CD8-positive, alpha-beta memory T cell (primary cell): ENCODE data around the gene PTOV1. TPM values are rescaled to one million over a fixed set of nuclear protein-coding genes. Genes with fewer than 3 reads are reported as not detected.
A peak's percentile ranks its signal among the peaks of the same experiment; 100 is the strongest.

ENCODE experiments used
- CTCF ChIA-PET: fragments of 350-600 bp; sonication (Branson Sonifier 250); formaldehyde crosslinking; loops from one replicate; lab custom pipeline; 2021; ENCODE audit warnings: antibody characterized with exemption; lab: Charles Lee
- POLR2A ChIA-PET: fragments of 350-600 bp; sonication (Branson Sonifier 250); formaldehyde crosslinking; loops from one replicate; lab custom pipeline; 2021; ENCODE audit warnings: antibody characterized with exemption; lab: Charles Lee
- DNase-seq, 5 donors: peaks; one replicate each; pipeline versions ENCODE4 v3.0.0 to v3.0.0-alpha.2; 2020 to 2022; ENCODE audit warnings: mixed read lengths in 1 of 5
- H3K27ac ChIP-seq: one replicate; pipeline ENCODE4 v1.7.0; 2013; ENCODE audit warnings: low read depth, mild to moderate bottlenecking, low read length, moderate library complexity
- H3K27me3 ChIP-seq: 2 replicates; pipeline ENCODE4 v1.7.0; 2013; ENCODE audit warnings: low read length, mild to moderate bottlenecking; ENCODE audit not compliant: insufficient read depth, poor library complexity, severe bottlenecking
- H3K36me3 ChIP-seq: 2 replicates; pipeline ENCODE4 v1.7.0; 2013; ENCODE audit warnings: mild to moderate bottlenecking, low read length, moderate library complexity; ENCODE audit not compliant: insufficient read depth
- H3K4me1 ChIP-seq: 2 replicates; pipeline ENCODE4 v1.7.0; 2013; ENCODE audit warnings: mild to moderate bottlenecking, low read length, moderate library complexity; ENCODE audit not compliant: insufficient read depth
- H3K4me3 ChIP-seq: 2 replicates; pipeline ENCODE4 v1.7.0; 2013; ENCODE audit warnings: mild to moderate bottlenecking, low read length
- H3K9me3 ChIP-seq: 2 replicates; pipeline ENCODE4 v1.7.0; 2013; ENCODE audit warnings: mild to moderate bottlenecking, low read length
- H3K27ac Mint-ChIP-seq, 8 donors: one replicate each; pipeline ENCODE4 v1.8.0; 2020 to 2021; ENCODE audit warnings: mixed read lengths in 8 of 8, mild to moderate bottlenecking in 6 of 8, inconsistent platforms in 3 of 8, moderate library complexity in 3 of 8
- H3K27me3 Mint-ChIP-seq, 2 donors: one replicate each; pipeline ENCODE4 v1.8.0; 2020 to 2021; ENCODE audit warnings: mixed read lengths in 2 of 2, mild to moderate bottlenecking in 1 of 2, moderate library complexity in 1 of 2
- H3K36me3 Mint-ChIP-seq, 3 donors: one replicate each; pipeline ENCODE4 v1.8.0; 2020 to 2021; ENCODE audit warnings: mixed read lengths in 3 of 3, inconsistent platforms in 1 of 3, mild to moderate bottlenecking in 1 of 3
- H3K4me1 Mint-ChIP-seq, 3 donors: one replicate each; pipeline ENCODE4 v1.8.0; 2020 to 2021; ENCODE audit warnings: mixed read lengths in 3 of 3, inconsistent platforms in 1 of 3, mild to moderate bottlenecking in 1 of 3
- H3K4me3 Mint-ChIP-seq, 7 donors: one replicate each; pipeline ENCODE4 v1.8.0; 2020 to 2021; ENCODE audit warnings: mixed read lengths in 7 of 7, mild to moderate bottlenecking in 6 of 7, moderate library complexity in 4 of 7, inconsistent platforms in 2 of 7
- H3K9me3 Mint-ChIP-seq, 5 donors: one replicate each; pipeline ENCODE4 v1.8.0; 2020 to 2022; ENCODE audit warnings: mixed read lengths in 5 of 5, mild to moderate bottlenecking in 3 of 5, moderate library complexity in 2 of 5, inconsistent platforms in 1 of 5
- polyA plus RNA-seq: library from polyadenylated mRNA; unstranded; fragments of 300-500 nt; fragmentation: Illumina TruSeq; gene quantifications from one replicate; pipeline ENCODE4 v1.2.3, GENCODE V29; 2021
- total RNA-seq, 2 experiments: library from RNA; stranded (reverse); gene quantifications; one replicate each; pipeline ENCODE4 v1.2.3, GENCODE V29; 2021

PTOV1 gene
- total and polyA plus RNA-seq, 3 experiments from 2014 or later: 47.7 to 93.7 (median 91.9) TPM

- peak overlapping the region; percentile 90 to 98 (median 96) for H3K4me3 Mint-ChIP-seq
- peak overlapping the region; percentile 96 to 100 (median 100) for H3K27ac Mint-ChIP-seq
- H3K27me3 Mint-ChIP-seq: peaks cover 0 to 4% of the 10 kb centered on the region in 2 donors
- H3K9me3 Mint-ChIP-seq: no peaks in the 10 kb centered on the region
- CTCF ChIA-PET: interaction anchor here (1.2 to 2.0 kb wide), 5 partner anchors 38 to 95 kb away, joined by 3 to 8 read pairs (median 4); partner anchors contain the start of genes AKT1S1, AP2A1, PTOV1 and TBC1D17
- POLR2A ChIA-PET: interaction anchor here (1.3 to 2.1 kb wide), 4 partner anchors 12 to 64 kb away, joined by 3 to 8 read pairs (median 5); partner anchors contain the start of genes AKT1S1 and TBC1D17
- H3K36me3 Mint-ChIP-seq: peaks cover 0 to 11% (median 0%) of the 10 kb centered on the region in 3 donors
- DNase-seq: no peak
- Histone ChIP-seq H3K4me1 (peaks cover 32% of the 10 kb centered on the region), H3K9me3 (no peaks in the 10 kb centered on the region), H3K27ac (peak overlapping the region; percentile 100), H3K36me3 (no peaks in the 10 kb centered on the region), H3K27me3 (no peaks in the 10 kb centered on the region), H3K4me3 (peak overlapping the region; percentile 100)
- H3K4me1 Mint-ChIP-seq: peaks cover 33 to 53% (median 46%) of the 10 kb centered on the region in 3 donors
Measured at GRCh38 chr19:49812452-49812996, 38.4 kb upstream of the PTOV1 start.

- Mint-ChIP-seq H3K27me3 (peaks cover 0 to 10% of the 10 kb centered on the region in 2 donors), H3K4me3 (peak within 1 kb of the TSS; percentile 90 to 98 (median 96)), H3K27ac (peak within 1 kb of the TSS; percentile 96 to 100 (median 100)), H3K9me3 (no peaks in the 10 kb centered on the region), H3K4me1 (peaks cover 31 to 55% (median 47%) of the 10 kb centered on the region in 3 donors), H3K36me3 (peaks cover 0 to 17% (median 0%) of the 10 kb centered on the region in 3 donors)
- Histone ChIP-seq H3K36me3 (no peaks in the 10 kb centered on the region), H3K27me3 (no peaks in the 10 kb centered on the region), H3K4me1 (peaks cover 32% of the 10 kb centered on the region), H3K27ac (peak within 1 kb of the TSS; percentile 100), H3K4me3 (peak within 1 kb of the TSS; percentile 100), H3K9me3 (no peaks in the 10 kb centered on the region)
- POLR2A ChIA-PET: interaction anchor here (0.6 to 2.1 kb wide), 5 partner anchors 12 to 128 kb away, joined by 3 to 8 read pairs (median 3); partner anchors contain the start of genes AKT1S1 and TBC1D17
- peak; percentile 85 to 97 (median 92) for DNase-seq
- CTCF ChIA-PET: interaction anchor here (1.2 to 2.0 kb wide), 5 partner anchors 37 to 96 kb away, joined by 3 to 8 read pairs (median 4); partner anchors contain the start of genes AKT1S1, AP2A1, PTOV1 and TBC1D17
Measured at GRCh38 chr19:49812997-49813861, 37.7 kb upstream of the PTOV1 start, which contains the start of gene FUZ. Gene FUZ, minus strand, starts transcription at chr19:49813292. Its CDS starts 186 bp downstream, at chr19:49813106.

GRCh38 chr19:49814010-49814409, 36.9 kb upstream of the PTOV1 start:
- no peaks in the 10 kb centered on the region for H3K27me3 ChIP-seq
- peak overlapping the region; percentile 96 to 100 (median 100) for H3K27ac Mint-ChIP-seq
- POLR2A ChIA-PET: interaction anchor here (0.6 to 2.1 kb wide), 4 partner anchors 13 to 129 kb away, joined by 3 to 8 read pairs (median 5); partner anchors contain the start of genes AKT1S1 and TBC1D17
- no peaks in the 10 kb centered on the region for H3K9me3 Mint-ChIP-seq
- no peak for DNase-seq
- peaks cover 0 to 18% (median 0%) of the 10 kb centered on the region in 3 donors for H3K36me3 Mint-ChIP-seq
- no peak overlapping the region for H3K4me3 ChIP-seq
- CTCF ChIA-PET: interaction anchor here (1.9 kb wide), 1 partner anchor 36 kb away, joined by 8 read pairs; the partner anchor contains the start of gene PTOV1
- H3K27ac ChIP-seq: peak overlapping the region; percentile 100
- H3K4me1 ChIP-seq: peaks cover 38% of the 10 kb centered on the region
- peaks cover 0 to 10% of the 10 kb centered on the region in 2 donors for H3K27me3 Mint-ChIP-seq
- H3K4me3 Mint-ChIP-seq: peak overlapping the region; percentile 43 to 98 (median 96)
- no peaks in the 10 kb centered on the region for H3K9me3 ChIP-seq
- H3K4me1 Mint-ChIP-seq: peaks cover 36 to 53% (median 48%) of the 10 kb centered on the region in 3 donors
- H3K36me3 ChIP-seq: no peaks in the 10 kb centered on the region

GRCh38 chr19:49816590-49816989, 34.4 kb upstream of the PTOV1 start:
- Mint-ChIP-seq H3K27me3 (peaks cover 0 to 10% of the 10 kb centered on the region in 2 donors), H3K4me3 (no peak overlapping the region), H3K36me3 (peaks cover 0 to 33% (median 3%) of the 10 kb centered on the region in 3 donors), H3K4me1 (peaks cover 36 to 62% (median 57%) of the 10 kb centered on the region in 3 donors), H3K9me3 (no peaks in the 10 kb centered on the region), H3K27ac (peak overlapping the region in 6 of 8 donors; percentile 26 to 100 (median 92))
- no peak overlapping the region for H3K4me3 ChIP-seq
- CTCF ChIA-PET: no interaction called here
- H3K27ac ChIP-seq: peak overlapping the region; percentile 99
- H3K9me3 ChIP-seq: no peaks in the 10 kb centered on the region
- DNase-seq: no peak
- POLR2A ChIA-PET: no interaction called here
- H3K27me3 ChIP-seq: no peaks in the 10 kb centered on the region
- peaks cover 38% of the 10 kb centered on the region for H3K4me1 ChIP-seq
- H3K36me3 ChIP-seq: no peaks in the 10 kb centered on the region

DNA sequence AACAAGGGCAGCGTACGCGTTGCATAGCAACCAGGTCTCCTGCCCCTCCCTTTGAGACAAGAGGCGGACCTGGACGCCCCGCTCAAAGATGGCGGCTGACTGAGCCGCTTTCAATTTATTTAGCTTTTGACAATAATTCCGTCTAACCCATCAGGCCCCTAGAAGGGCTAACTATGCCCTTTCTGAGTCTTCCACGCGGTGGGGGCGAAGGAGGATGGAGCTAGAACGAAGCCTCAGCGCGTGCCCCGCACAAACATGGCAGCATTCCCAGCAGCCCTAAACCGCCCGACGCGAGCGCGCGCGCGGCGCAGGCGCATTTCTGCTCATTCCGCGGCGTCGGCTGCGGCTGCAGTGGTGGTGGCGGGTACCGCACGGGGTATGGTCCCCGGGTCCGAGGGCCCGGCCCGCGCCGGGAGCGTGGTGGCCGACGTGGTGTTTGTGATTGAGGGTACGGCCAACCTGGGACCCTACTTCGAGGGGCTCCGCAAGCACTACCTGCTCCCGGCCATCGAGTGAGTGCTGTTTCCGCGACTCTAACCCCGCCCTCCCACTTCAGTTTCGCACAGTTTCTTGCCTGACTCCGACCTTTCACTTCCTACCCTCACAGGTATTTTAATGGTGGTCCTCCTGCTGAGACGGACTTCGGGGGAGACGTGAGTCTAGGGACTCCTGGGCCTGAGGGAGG, 32.9 kb upstream of the PTOV1 start, which contains the start of gene MED25:
TSS of gene MED25 (plus strand) at position 326 of the 685 bp plus-strand sequence. CDS start at position 379, 53 bp downstream.
- H3K27ac Mint-ChIP-seq: peak within 1 kb of the TSS; percentile 100
- Histone ChIP-seq H3K4me3 (peak within 1 kb of the TSS; percentile 86), H3K27ac (peak within 1 kb of the TSS; percentile 99), H3K4me1 (peaks cover 27% of the 10 kb centered on the region), H3K27me3 (no peaks in the 10 kb centered on the region), H3K36me3 (no peaks in the 10 kb centered on the region), H3K9me3 (no peaks in the 10 kb centered on the region)
- H3K36me3 Mint-ChIP-seq: peaks cover 0 to 34% (median 3%) of the 10 kb centered on the region in 3 donors
- peaks cover 0 to 10% of the 10 kb centered on the region in 2 donors for H3K27me3 Mint-ChIP-seq
- DNase-seq: peak; percentile 82 to 94 (median 92)
- no peaks in the 10 kb centered on the region for H3K9me3 Mint-ChIP-seq
- peaks cover 27 to 50% (median 47%) of the 10 kb centered on the region in 3 donors for H3K4me1 Mint-ChIP-seq
- POLR2A ChIA-PET: interaction anchor here (0.6 to 1.9 kb wide), 7 partner anchors 10 to 59 kb away, joined by 3 to 6 read pairs (median 4); partner anchors contain the start of genes AKT1S1, PTOV1 and TBC1D17
- CTCF ChIA-PET: interaction anchor here (0.9 to 1.2 kb wide), 3 partner anchors 10 to 59 kb away, joined by 3 read pairs; partner anchors contain the start of genes AKT1S1, PTOV1 and TBC1D17
- H3K4me3 Mint-ChIP-seq: peak within 1 kb of the TSS; percentile 93 to 100 (median 99)

DNA sequence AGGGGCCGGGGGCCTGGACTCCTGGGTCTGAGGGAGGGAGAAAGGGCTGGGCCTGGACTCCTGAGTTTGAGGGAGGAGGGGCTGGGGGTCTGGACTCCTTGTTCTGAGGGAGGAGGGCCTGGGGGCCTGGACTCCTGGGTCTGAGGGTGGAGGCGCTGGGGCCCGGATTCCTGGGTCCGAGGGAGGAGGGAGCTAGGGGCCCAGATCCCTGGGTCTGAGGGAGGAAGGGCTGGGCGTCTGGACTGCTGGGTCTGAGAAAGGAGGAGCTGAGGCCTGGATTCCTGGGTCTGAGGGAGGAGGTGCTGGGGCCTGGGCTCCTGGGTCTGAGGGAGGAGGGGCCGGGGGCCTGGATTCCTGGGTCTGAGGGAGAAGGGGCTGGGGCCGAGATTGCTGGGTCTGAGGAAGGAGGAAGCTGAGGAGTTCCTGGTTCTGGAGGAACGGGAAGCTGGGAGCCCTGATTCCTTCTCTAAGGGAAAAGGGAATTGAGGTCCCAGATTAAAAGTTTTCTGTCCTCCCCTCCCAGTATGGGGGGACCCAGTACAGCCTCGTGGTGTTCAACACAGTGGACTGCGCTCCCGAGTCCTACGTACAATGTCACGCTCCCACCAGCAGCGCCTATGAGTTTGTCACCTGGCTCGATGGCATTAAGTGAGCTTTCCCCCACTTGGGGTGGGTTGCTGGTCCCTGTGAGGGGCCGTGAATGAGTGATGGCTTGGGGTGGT, 32.1 kb upstream of the PTOV1 start:
- H3K4me1 ChIP-seq: peaks cover 24% of the 10 kb centered on the region
- Mint-ChIP-seq H3K4me3 (peak overlapping the region; percentile 93 to 100 (median 99)), H3K27ac (peak overlapping the region; percentile 100), H3K36me3 (peaks cover 0 to 37% (median 3%) of the 10 kb centered on the region in 3 donors), H3K27me3 (peaks cover 0 to 10% of the 10 kb centered on the region in 2 donors), H3K4me1 (peaks cover 25 to 47% (median 45%) of the 10 kb centered on the region in 3 donors), H3K9me3 (no peaks in the 10 kb centered on the region)
- H3K4me3 ChIP-seq: peak overlapping the region; percentile 86
- H3K27me3 ChIP-seq: no peaks in the 10 kb centered on the region
- H3K9me3 ChIP-seq: no peaks in the 10 kb centered on the region
- peak overlapping the region; percentile 99 for H3K27ac ChIP-seq
- no peaks in the 10 kb centered on the region for H3K36me3 ChIP-seq
- DNase-seq: no peak
- ChIA-PET CTCF (interaction anchor here (0.6 to 0.8 kb wide), 2 partner anchors 48 to 72 kb away, joined by 3 to 4 read pairs; no protein-coding TSS in a partner anchor), POLR2A (interaction anchor here (0.7 to 1.9 kb wide), 5 partner anchors 32 to 52 kb away, joined by 3 to 6 read pairs (median 4); partner anchors contain the start of gene PTOV1)
